Bronchial epithelial cell (primary cell): ENCODE measurements around the gene SLC6A12. TPM values are rescaled to one million over a fixed set of nuclear protein-coding genes. Genes with fewer than 3 reads are reported as not detected.
A peak's percentile ranks its signal among the peaks of the same experiment; 100 is the strongest.

Source experiments
- DNase-seq: peaks from one replicate; pipeline ENCODE4 v3.0.0-alpha.2; 2010; ENCODE audit warnings: low read depth
- FAIRE-seq: peaks from 2 replicates; lab custom pipeline; 2011; peaks lifted over from hg19 to GRCh38; lab: Jason Lieb, UNC
- H3K27me3 ChIP-seq: 2 replicates; pipeline ENCODE4 v1.5.1; 2011; ENCODE audit warnings: low read length; ENCODE audit not compliant: control insufficient read depth, insufficient read depth
- H3K36me3 ChIP-seq: 2 replicates; pipeline ENCODE4 v1.5.1; 2011; ENCODE audit warnings: low read length; ENCODE audit not compliant: control insufficient read depth, insufficient read depth
- H3K4me3 ChIP-seq: 2 replicates; pipeline ENCODE4 v1.5.1; 2011; ENCODE audit warnings: mild to moderate bottlenecking, low read depth, low read length, control low read depth
- CTCF ChIP-seq: IDR thresholded peaks from 2 replicates; pipeline ENCODE4 v1.5.1; 2011; ENCODE audit warnings: mild to moderate bottlenecking, moderate library complexity, low read length, control low read depth, inconsistent platforms; ENCODE audit not compliant: insufficient read depth, severe bottlenecking
- total RNA-seq: library from RNA; depleted of rRNA; stranded (reverse); fragments of >200 nt; gene quantifications from 2 replicates; pipeline ENCODE4 v1.2.1, GENCODE V29; 2014

Gene SLC6A12
- total RNA-seq, 1 donor from 2014 or later: not detected

GRCh38 chr12:227923-228845 is 14.2 kb upstream of the SLC6A12 start:
- Histone ChIP-seq H3K36me3 (no peaks in the 10 kb centered on the region), H3K4me3 (no peak overlapping the region), H3K27me3 (peaks cover 2% of the 10 kb centered on the region)
- DNase-seq (no peak), FAIRE-seq (peak; percentile 94)
- no peak for TF ChIP-seq CTCF

DNA sequence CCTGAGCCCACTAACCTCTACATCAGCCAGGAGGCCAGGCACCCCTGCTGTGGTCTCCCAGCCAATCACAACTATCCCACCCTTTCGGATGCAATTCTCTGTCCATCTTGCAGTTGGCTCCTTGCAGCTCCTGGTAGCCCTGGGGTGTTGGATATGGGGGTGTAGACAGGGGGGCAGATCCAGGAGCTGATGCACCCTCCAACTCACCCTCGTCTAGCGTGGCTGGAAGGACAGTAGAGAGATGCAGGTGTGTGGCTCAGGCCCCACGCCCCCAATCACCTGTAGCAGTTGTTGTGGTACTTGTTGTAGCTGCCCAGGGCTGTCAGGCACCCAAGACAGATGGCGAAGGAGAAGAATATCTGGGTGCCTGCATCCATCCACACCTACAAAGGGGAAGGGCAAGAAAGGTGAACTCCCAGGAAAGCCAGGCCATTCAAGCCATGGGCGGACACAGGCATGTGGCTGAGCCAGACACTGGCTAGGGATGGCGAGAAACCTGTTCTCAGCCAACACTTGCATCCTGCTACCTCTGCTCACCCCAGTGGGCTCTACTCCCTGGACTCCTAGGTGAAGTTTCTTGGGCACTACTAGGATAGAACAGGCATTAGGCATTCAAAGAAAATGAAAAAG is 13.4 kb upstream of the SLC6A12 start:
- no peak for TF ChIP-seq CTCF
- FAIRE-seq (no peak), DNase-seq (no peak)
- peaks cover under 1% of the 10 kb centered on the region for H3K27me3 ChIP-seq
- H3K4me3 ChIP-seq: no peak overlapping the region
- no peaks in the 10 kb centered on the region for H3K36me3 ChIP-seq

GRCh38 chr12:226401-226800 is 12.4 kb upstream of the SLC6A12 start:
- H3K27me3 ChIP-seq: no peaks in the 10 kb centered on the region
- FAIRE-seq (no peak), DNase-seq (no peak)

GRCh38 chr12:225012-225411 is 11.1 kb upstream of the SLC6A12 start:
- Histone ChIP-seq H3K27me3 (no peaks in the 10 kb centered on the region), H3K4me3 (no peak overlapping the region), H3K36me3 (no peaks in the 10 kb centered on the region)
- DNase-seq (no peak), FAIRE-seq (no peak)
- no peak for TF ChIP-seq CTCF

More at GRCh38 chr12:226401-226800, 12.4 kb upstream of the SLC6A12 start:
- no peak overlapping the region for H3K4me3 ChIP-seq
- H3K36me3 ChIP-seq: no peaks in the 10 kb centered on the region
- no peak for TF ChIP-seq CTCF

DNA sequence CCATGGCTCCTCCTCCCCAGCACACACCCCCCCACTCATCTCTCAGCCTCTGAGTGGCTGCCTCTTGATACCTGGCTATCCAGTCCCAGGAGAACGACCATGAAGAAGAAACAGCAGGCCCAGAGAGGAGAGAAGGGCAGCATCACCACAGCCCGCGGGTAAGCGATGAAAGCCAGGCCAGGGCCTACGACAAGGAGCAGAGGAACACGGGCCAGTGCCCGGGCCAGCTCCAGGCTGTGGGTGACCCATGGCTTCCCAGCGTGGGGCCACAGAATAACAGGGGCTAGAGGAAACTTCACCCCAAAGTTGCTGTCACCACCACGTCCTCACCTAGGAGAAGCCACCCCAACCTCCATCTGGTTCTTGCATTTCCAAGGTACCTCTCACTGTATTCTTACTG is 10.4 kb upstream of the SLC6A12 start:
- TF ChIP-seq CTCF: no peak
- H3K36me3 ChIP-seq: no peaks in the 10 kb centered on the region
- no peak overlapping the region for H3K4me3 ChIP-seq
- DNase-seq (no peak), FAIRE-seq (no peak)
- no peaks in the 10 kb centered on the region for H3K27me3 ChIP-seq
